ENCODE results near the gene KHDC1. TPM values are rescaled to one million over a fixed set of nuclear protein-coding genes. Genes with fewer than 3 reads are reported as not detected.
A peak's percentile ranks its signal among the peaks of the same experiment; 100 is the strongest.
"Not testable (repeated sequence)": the region's sequence is repeated elsewhere in the genome, so short reads cannot be mapped to it uniquely, and the experiment has no call there.

Gene KHDC1
- total and polyA plus RNA-seq, 2 of the 4 experiments (the other 2 are of a cell fraction), result 1.6 to 5.5 TPM

DNA sequence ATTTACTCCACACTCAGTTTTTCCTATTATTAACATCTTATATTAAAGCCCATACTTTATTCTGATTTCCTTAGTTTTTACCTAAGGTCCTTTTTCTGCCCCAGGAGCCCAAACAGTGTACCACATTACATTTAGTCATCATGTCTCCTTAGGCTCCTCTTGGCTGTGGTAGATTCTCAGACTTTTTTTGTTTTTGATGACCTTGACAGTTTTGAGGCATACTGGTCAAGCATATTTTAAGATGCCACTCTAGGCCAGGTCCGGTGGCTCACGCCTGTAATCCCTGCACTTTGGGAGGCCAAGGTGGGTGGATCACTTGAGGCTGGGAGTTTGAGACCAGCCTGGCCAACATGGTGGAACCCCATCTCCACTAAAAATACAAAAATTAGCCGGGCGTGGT lies 18.7 kb upstream of the KHDC1 start:
- POLR2A ChIA-PET (ENCODE audit: unreplicated experiment); BruUV-seq (replicated peaks): not testable (repeated sequence)

DNA sequence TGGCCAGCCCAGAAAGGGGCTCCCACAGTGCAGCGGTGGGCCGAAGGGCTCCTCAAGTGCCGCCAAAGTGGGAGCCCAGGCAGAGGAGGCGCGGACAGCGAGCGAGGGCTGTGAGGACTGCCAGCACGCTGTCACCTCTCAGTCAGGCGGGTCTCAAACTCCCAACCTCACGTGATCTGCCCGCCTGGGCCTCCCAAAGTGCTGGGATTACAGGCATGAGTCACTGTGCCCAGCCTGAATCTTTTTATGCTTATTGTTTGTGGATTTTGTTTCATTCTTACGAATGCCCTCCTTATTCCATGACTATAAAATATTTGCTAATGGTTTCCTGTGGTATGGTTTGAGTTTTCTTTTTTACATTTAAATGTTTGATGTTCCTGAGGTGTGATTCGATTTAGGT lies 6.3 kb upstream of the KHDC1 start:
- DNase-seq; H4K5ac ChIP-seq (ENCODE audit: low read depth, low read length); in situ Hi-C loops (cut with MboI; ENCODE audit: low sequenced_read_pairs); BruUV-seq (replicated peaks); ATAC-seq (ENCODE audit: low read depth); POLR2A ChIA-PET (ENCODE audit: unreplicated experiment); H2AK5ac ChIP-seq (ENCODE audit: low read depth, low read length); H3K4ac ChIP-seq (ENCODE audit: low read depth, low read length); H3K9me1 ChIP-seq (ENCODE audit: insufficient read depth, low read length); H3K4me1 ChIP-seq (ENCODE audit: control insufficient read depth, insufficient read depth, low read length); H3K9me3 ChIP-seq (ENCODE audit: control insufficient read depth, insufficient read depth, low read length); H3K27me3 ChIP-seq (ENCODE audit: control insufficient read depth, insufficient read depth, low read length); H3K56ac ChIP-seq (ENCODE audit: extremely low read depth, insufficient read depth, low read length); H3K4me3 ChIP-seq (ENCODE audit: insufficient read depth, low read depth, low read length); H4K20me1 ChIP-seq (ENCODE audit: insufficient read depth, low read length); H3K14ac ChIP-seq (replicated peaks; ENCODE audit: low read depth, low read length); H3K9ac ChIP-seq (ENCODE audit: low read depth, low read length); H2BK20ac ChIP-seq (ENCODE audit: low read depth, low read length); H4K8ac ChIP-seq (ENCODE audit: low read depth in 2 of 2, low read length in 2 of 2); H2AK9ac ChIP-seq (replicated peaks; ENCODE audit: low read depth, low read length, poor library complexity); intact Hi-C loops (cut with micrococcal nuclease); H2BK120ac ChIP-seq (ENCODE audit: low read depth, low read length); H3K27ac ChIP-seq (ENCODE audit: insufficient read depth, low read length); H3K4me2 ChIP-seq (ENCODE audit: low read depth, low read length); CTCF ChIA-PET; H2AFZ ChIP-seq (replicated peaks; ENCODE audit: low read length, poor library complexity); H2BK15ac ChIP-seq (ENCODE audit: low read depth, low read length); H3K79me1 ChIP-seq (ENCODE audit: low read depth in 1 of 2, low read length in 2 of 2); dilution Hi-C loops (cut with HindIII; ENCODE audit: low sequenced_read_pairs, unreplicated experiment); H3K23ac ChIP-seq (ENCODE audit: low read depth, low read length); H3K18ac ChIP-seq (ENCODE audit: low read depth, low read length); H4K91ac ChIP-seq (ENCODE audit: insufficient read depth, low read depth, low read length); H2BK5ac ChIP-seq (ENCODE audit: low read depth, low read length, poor library complexity, severe bottlenecking): not testable (repeated sequence)
- WGBS, 2 experiments (ENCODE audit: extremely low coverage in 2 of 2, insufficient read length in 1 of 2), result no CpG with 5 or more reads among the region's 13 CpGs
- peaks cover 13% of the 10 kb centered on the region for H3K36me3 ChIP-seq (ENCODE audit: control insufficient read depth, insufficient read depth, low read length)

More for the DNA sequence above, 18.7 kb upstream of the KHDC1 start:
- H3K27me3 ChIP-seq (ENCODE audit: control insufficient read depth, insufficient read depth, low read length); H3K27ac ChIP-seq (ENCODE audit: insufficient read depth, low read length); dilution Hi-C loops (cut with HindIII; ENCODE audit: low sequenced_read_pairs, unreplicated experiment); H4K8ac ChIP-seq (ENCODE audit: low read depth in 2 of 2, low read length in 2 of 2); H4K5ac ChIP-seq (ENCODE audit: low read depth, low read length); H3K79me1 ChIP-seq (ENCODE audit: low read depth in 1 of 2, low read length in 2 of 2); H3K18ac ChIP-seq (ENCODE audit: low read depth, low read length); H4K91ac ChIP-seq (ENCODE audit: insufficient read depth, low read depth, low read length); H3K56ac ChIP-seq (ENCODE audit: extremely low read depth, insufficient read depth, low read length); DNase-seq; H3K4me1 ChIP-seq (ENCODE audit: control insufficient read depth, insufficient read depth, low read length); H2BK15ac ChIP-seq (ENCODE audit: low read depth, low read length); H3K4me2 ChIP-seq (ENCODE audit: low read depth, low read length); H2AK5ac ChIP-seq (ENCODE audit: low read depth, low read length); H2AK9ac ChIP-seq (replicated peaks; ENCODE audit: low read depth, low read length, poor library complexity); H2AFZ ChIP-seq (replicated peaks; ENCODE audit: low read length, poor library complexity); ATAC-seq (ENCODE audit: low read depth); H2BK120ac ChIP-seq (ENCODE audit: low read depth, low read length); H3K9me1 ChIP-seq (ENCODE audit: insufficient read depth, low read length); H3K23ac ChIP-seq (ENCODE audit: low read depth, low read length); H3K14ac ChIP-seq (replicated peaks; ENCODE audit: low read depth, low read length); H3K4ac ChIP-seq (ENCODE audit: low read depth, low read length); intact Hi-C loops (cut with micrococcal nuclease); H4K20me1 ChIP-seq (ENCODE audit: insufficient read depth, low read length); H3K4me3 ChIP-seq (ENCODE audit: insufficient read depth, low read depth, low read length); H3K36me3 ChIP-seq (ENCODE audit: control insufficient read depth, insufficient read depth, low read length); H2BK5ac ChIP-seq (ENCODE audit: low read depth, low read length, poor library complexity, severe bottlenecking); H2BK20ac ChIP-seq (ENCODE audit: low read depth, low read length); CTCF ChIA-PET; H3K9me3 ChIP-seq (ENCODE audit: control insufficient read depth, insufficient read depth, low read length); H3K9ac ChIP-seq (ENCODE audit: low read depth, low read length): not testable (repeated sequence)
- in situ Hi-C loops (cut with MboI; ENCODE audit: low sequenced_read_pairs), result loop anchor here (25.0 kb wide), 1 partner anchor 331 kb away; no protein-coding TSS in a partner anchor
- WGBS, 2 experiments (ENCODE audit: extremely low coverage in 2 of 2, insufficient read length in 1 of 2), result no CpG with 5 or more reads among the region's 4 CpGs
- TF ChIP-seq MAFK (IDR thresholded peaks at IDR 0.05; ENCODE audit: low read depth, low read length), result peak; percentile 56
